GM12878 (cell line): ENCODE data around the gene METTL14.

Experiments
- EP300 ChIP-seq, 2 experiments: fragments of 150-350 bp in 1 of 2; IDR thresholded peaks; 2 replicates each; pipeline ENCODE4 v1.6.1; 2011 to 2012; ENCODE audit warnings: low read depth in 2 of 2, low read length in 2 of 2, borderline replicate concordance in 1 of 2, improper control_type of control experiment in 1 of 2, inconsistent platforms in 1 of 2; ENCODE audit not compliant: control insufficient read depth in 1 of 2
- FOXK2 ChIP-seq: fragments of 450-650 bp; IDR thresholded peaks from 2 replicates; pipeline ENCODE4 v1.6.1; 2017; ENCODE audit warnings: mild to moderate bottlenecking, moderate library complexity
- MXI1 ChIP-seq: fragments of 150-350 bp; IDR thresholded peaks from 2 replicates; pipeline ENCODE4 v1.6.1; 2011; ENCODE audit warnings: low read depth, mild to moderate bottlenecking, inconsistent platforms, low read length, improper control_type of control experiment
- SMC3 ChIP-seq: IDR thresholded peaks from 2 replicates; pipeline ENCODE4 v1.6.1; 2011; ENCODE audit warnings: low read length, improper control_type of control experiment, borderline replicate concordance
- TF ChIP-seq, protein P1 (sequence below): fragments of 450-650 bp; IDR thresholded peaks from 2 replicates; pipeline ENCODE4 v1.6.1; 2018; ENCODE audit warnings: borderline replicate concordance, mild to moderate bottlenecking; ENCODE audit not compliant: partially characterized antibody
- TF ChIP-seq, protein P2 (sequence below), 3 experiments: IDR thresholded peaks in 2 of 3; conservative IDR thresholded peaks in 1 of 3; 2 replicates each; pipeline ENCODE4 v1.5.1; 2011; ENCODE audit warnings: low read depth in 3 of 3, low read length in 3 of 3, mild to moderate bottlenecking in 3 of 3, control low read depth in 2 of 3, moderate library complexity in 2 of 3, inconsistent platforms in 1 of 3, mixed read lengths in 1 of 3; ENCODE audit not compliant: control insufficient read depth in 2 of 3, insufficient read depth in 1 of 3; ENCODE audit errors: extremely low read depth in 1 of 3
- TF ChIP-seq, protein P3 (sequence below): IDR thresholded peaks from 2 replicates; pipeline ENCODE4 v1.6.1; 2011; ENCODE audit warnings: low read depth, low read length, improper control_type of control experiment, borderline replicate concordance

DNA sequence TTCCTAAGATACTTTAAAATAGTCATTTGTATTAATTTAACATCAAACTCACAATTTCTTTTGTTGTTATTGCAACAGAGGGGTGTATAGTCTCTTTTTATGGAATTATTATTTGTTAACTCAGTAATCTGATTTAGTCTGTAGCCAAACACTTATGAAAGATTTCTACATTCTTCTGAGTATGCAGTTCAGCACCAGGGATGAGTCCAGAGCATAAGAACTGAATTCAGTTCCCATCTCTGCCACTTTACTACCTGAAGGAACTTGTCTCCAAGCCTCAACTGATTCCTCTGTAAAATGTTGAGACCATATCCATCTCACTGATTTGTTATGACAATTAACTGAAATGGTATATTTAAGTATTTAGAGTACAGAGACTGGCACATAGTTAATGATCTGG, 45.5 kb downstream of the METTL14 start:
- TF ChIP-seq, protein P1, sequence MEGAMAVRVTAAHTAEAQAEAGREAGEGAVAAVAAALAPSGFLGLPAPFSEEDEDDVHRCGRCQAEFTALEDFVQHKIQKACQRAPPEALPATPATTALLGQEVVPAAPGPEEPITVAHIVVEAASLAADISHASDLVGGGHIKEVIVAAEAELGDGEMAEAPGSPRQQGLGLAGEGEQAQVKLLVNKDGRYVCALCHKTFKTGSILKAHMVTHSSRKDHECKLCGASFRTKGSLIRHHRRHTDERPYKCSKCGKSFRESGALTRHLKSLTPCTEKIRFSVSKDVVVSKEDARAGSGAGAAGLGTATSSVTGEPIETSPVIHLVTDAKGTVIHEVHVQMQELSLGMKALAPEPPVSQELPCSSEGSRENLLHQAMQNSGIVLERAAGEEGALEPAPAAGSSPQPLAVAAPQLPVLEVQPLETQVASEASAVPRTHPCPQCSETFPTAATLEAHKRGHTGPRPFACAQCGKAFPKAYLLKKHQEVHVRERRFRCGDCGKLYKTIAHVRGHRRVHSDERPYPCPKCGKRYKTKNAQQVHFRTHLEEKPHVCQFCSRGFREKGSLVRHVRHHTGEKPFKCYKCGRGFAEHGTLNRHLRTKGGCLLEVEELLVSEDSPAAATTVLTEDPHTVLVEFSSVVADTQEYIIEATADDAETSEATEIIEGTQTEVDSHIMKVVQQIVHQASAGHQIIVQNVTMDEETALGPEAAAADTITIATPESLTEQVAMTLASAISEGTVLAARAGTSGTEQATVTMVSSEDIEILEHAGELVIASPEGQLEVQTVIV = no peak
- TF ChIP-seq, protein P2, sequence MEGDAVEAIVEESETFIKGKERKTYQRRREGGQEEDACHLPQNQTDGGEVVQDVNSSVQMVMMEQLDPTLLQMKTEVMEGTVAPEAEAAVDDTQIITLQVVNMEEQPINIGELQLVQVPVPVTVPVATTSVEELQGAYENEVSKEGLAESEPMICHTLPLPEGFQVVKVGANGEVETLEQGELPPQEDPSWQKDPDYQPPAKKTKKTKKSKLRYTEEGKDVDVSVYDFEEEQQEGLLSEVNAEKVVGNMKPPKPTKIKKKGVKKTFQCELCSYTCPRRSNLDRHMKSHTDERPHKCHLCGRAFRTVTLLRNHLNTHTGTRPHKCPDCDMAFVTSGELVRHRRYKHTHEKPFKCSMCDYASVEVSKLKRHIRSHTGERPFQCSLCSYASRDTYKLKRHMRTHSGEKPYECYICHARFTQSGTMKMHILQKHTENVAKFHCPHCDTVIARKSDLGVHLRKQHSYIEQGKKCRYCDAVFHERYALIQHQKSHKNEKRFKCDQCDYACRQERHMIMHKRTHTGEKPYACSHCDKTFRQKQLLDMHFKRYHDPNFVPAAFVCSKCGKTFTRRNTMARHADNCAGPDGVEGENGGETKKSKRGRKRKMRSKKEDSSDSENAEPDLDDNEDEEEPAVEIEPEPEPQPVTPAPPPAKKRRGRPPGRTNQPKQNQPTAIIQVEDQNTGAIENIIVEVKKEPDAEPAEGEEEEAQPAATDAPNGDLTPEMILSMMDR (IDR thresholded peaks at IDR 0.05 in 2 of 3, conservative IDR thresholded peaks at IDR 0.05 in 1 of 3; ENCODE audit: control insufficient read depth in 2 of 3, extremely low read depth in 1 of 3, insufficient read depth in 1 of 3, low read depth in 3 of 3, low read length in 3 of 3) = no peak
- TF ChIP-seq, protein P3, sequence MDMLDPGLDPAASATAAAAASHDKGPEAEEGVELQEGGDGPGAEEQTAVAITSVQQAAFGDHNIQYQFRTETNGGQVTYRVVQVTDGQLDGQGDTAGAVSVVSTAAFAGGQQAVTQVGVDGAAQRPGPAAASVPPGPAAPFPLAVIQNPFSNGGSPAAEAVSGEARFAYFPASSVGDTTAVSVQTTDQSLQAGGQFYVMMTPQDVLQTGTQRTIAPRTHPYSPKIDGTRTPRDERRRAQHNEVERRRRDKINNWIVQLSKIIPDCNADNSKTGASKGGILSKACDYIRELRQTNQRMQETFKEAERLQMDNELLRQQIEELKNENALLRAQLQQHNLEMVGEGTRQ = no peak
- TF ChIP-seq SMC3 (no peak), EP300 (IDR thresholded peaks at IDR 0.05; ENCODE audit: borderline replicate concordance in 1 of 2, control insufficient read depth in 1 of 2, low read depth in 2 of 2, low read length in 2 of 2) (no peak), MXI1 (no peak), FOXK2 (no peak)
